Neutrophil (primary cell): Measurements from ENCODE around the gene TTC23.

Experiments
- H3K27ac ChIP-seq: fragments of 200-600 bp; sonication (generic); 2 replicates; pipeline ENCODE4 v1.5.1; 2016; ENCODE audit warnings: mild to moderate bottlenecking, moderate library complexity
- H3K27me3 ChIP-seq: fragments of 200-600 bp; sonication (generic); 2 replicates; pipeline ENCODE4 v1.6.0; 2016; ENCODE audit warnings: mild to moderate bottlenecking
- H3K36me3 ChIP-seq: fragments of 200-600 bp; sonication (generic); 2 replicates; pipeline ENCODE4 v1.5.1; 2017
- H3K4me1 ChIP-seq, 2 experiments: fragments of 200-600 bp in 1 of 2; sonication (generic) in 1 of 2; 1 replicate in 1 of 2; 2 replicates in 1 of 2; pipeline versions ENCODE4 v1.5.1 to v1.6.1; 2013 to 2016; ENCODE audit warnings: low read depth in 1 of 2, low read length in 1 of 2, mild to moderate bottlenecking in 1 of 2, moderate library complexity in 1 of 2; ENCODE audit not compliant: control insufficient read depth in 1 of 2, insufficient read depth in 1 of 2
- H3K4me3 ChIP-seq, 2 experiments: fragments of 200-600 bp in 1 of 2; sonication (generic) in 1 of 2; 1 replicate in 1 of 2; 2 replicates in 1 of 2; pipeline ENCODE4 v1.5.1; 2013 to 2016; ENCODE audit warnings: low read depth in 1 of 2, low read length in 1 of 2, mild to moderate bottlenecking in 1 of 2, moderate library complexity in 1 of 2
- H3K9me3 ChIP-seq: fragments of 200-600 bp; sonication (generic); 2 replicates; pipeline ENCODE4 v1.5.1; 2016
- CTCF ChIP-seq: fragments of 200-600 bp; sonication (generic); IDR thresholded peaks from 2 replicates; pipeline ENCODE4 v1.5.1; 2016; ENCODE audit warnings: antibody characterized with exemption

Gene TTC23

GRCh38 chr15:99167640-99168039 is 81.7 kb downstream of the TTC23 start:
- no peak overlapping the region for H3K4me3 ChIP-seq
- H3K36me3 ChIP-seq, result no peaks in the 10 kb centered on the region
- H3K9me3 ChIP-seq, result no peaks in the 10 kb centered on the region
- no peaks in the 10 kb centered on the region for H3K4me1 ChIP-seq
- H3K27me3 ChIP-seq, result no peaks in the 10 kb centered on the region
- no peak overlapping the region for H3K27ac ChIP-seq
- no peak for TF ChIP-seq CTCF

GRCh38 chr15:99167201-99167600 is 82.2 kb downstream of the TTC23 start:
- H3K27me3 ChIP-seq, result no peaks in the 10 kb centered on the region
- H3K9me3 ChIP-seq, result no peaks in the 10 kb centered on the region
- no peaks in the 10 kb centered on the region for H3K4me1 ChIP-seq
- TF ChIP-seq CTCF, result no peak
- H3K4me3 ChIP-seq, result no peak overlapping the region
- no peaks in the 10 kb centered on the region for H3K36me3 ChIP-seq
- no peak overlapping the region for H3K27ac ChIP-seq

- H3K27me3 ChIP-seq, result no peaks in the 10 kb centered on the region
- no peak overlapping the region for H3K27ac ChIP-seq
- no peaks in the 10 kb centered on the region for H3K36me3 ChIP-seq
- TF ChIP-seq CTCF, result no peak
- no peaks in the 10 kb centered on the region for H3K9me3 ChIP-seq
- no peaks in the 10 kb centered on the region for H3K4me1 ChIP-seq
- no peak overlapping the region for H3K4me3 ChIP-seq
Measured at GRCh38 chr15:99165956-99166689, 83.3 kb downstream of the TTC23 start.

GRCh38 chr15:99165020-99165790 is 84.2 kb downstream of the TTC23 start:
- Histone ChIP-seq H3K27ac (no peak overlapping the region), H3K27me3 (no peaks in the 10 kb centered on the region), H3K36me3 (no peaks in the 10 kb centered on the region), H3K4me1 (no peaks in the 10 kb centered on the region), H3K9me3 (no peaks in the 10 kb centered on the region), H3K4me3 (no peak overlapping the region)
- no peak for TF ChIP-seq CTCF

- H3K9me3 ChIP-seq, result no peaks in the 10 kb centered on the region
- no peaks in the 10 kb centered on the region for H3K27me3 ChIP-seq
- TF ChIP-seq CTCF, result no peak
- H3K36me3 ChIP-seq, result no peaks in the 10 kb centered on the region
- H3K4me3 ChIP-seq, result no peak overlapping the region
- H3K27ac ChIP-seq, result no peak overlapping the region
- no peaks in the 10 kb centered on the region for H3K4me1 ChIP-seq
Measured at GRCh38 chr15:99164119-99164518, 85.3 kb downstream of the TTC23 start.
